IgD-negative memory B cell (primary cell): ENCODE measurements around the gene CLUH. TPM values are rescaled to one million over a fixed set of nuclear protein-coding genes. Genes with fewer than 3 reads are reported as not detected.
"Not testable (repeated sequence)": the region's sequence is repeated elsewhere in the genome, so short reads cannot be mapped to it uniquely, and the experiment has no call there.

Source experiments
- H3K27ac Mint-ChIP-seq, 3 donors: one replicate each; pipeline ENCODE4 v1.8.0; 2020 to 2022; ENCODE audit warnings: mild to moderate bottlenecking in 3 of 3, mixed read lengths in 3 of 3, moderate library complexity in 1 of 3
- H3K27me3 Mint-ChIP-seq: one replicate; pipeline ENCODE4 v1.8.0; 2021; ENCODE audit warnings: mixed read lengths
- H3K36me3 Mint-ChIP-seq: one replicate; pipeline ENCODE4 v1.8.0; 2020; ENCODE audit warnings: mild to moderate bottlenecking, mixed read lengths
- H3K4me1 Mint-ChIP-seq, 3 donors: one replicate each; pipeline ENCODE4 v1.8.0; 2020 to 2022; ENCODE audit warnings: mixed read lengths in 3 of 3, mild to moderate bottlenecking in 1 of 3
- H3K4me3 Mint-ChIP-seq, 4 donors: one replicate each; pipeline ENCODE4 v1.8.0; 2020 to 2022; ENCODE audit warnings: mild to moderate bottlenecking in 4 of 4, mixed read lengths in 4 of 4, moderate library complexity in 3 of 4
- H3K9me3 Mint-ChIP-seq, 3 donors: one replicate each; pipeline ENCODE4 v1.8.0; 2020 to 2021; ENCODE audit warnings: mixed read lengths in 3 of 3, mild to moderate bottlenecking in 1 of 3
- polyA plus RNA-seq: library from polyadenylated mRNA; unstranded; fragments of 300-500 nt; fragmentation: Illumina TruSeq; gene quantifications from one replicate; pipeline ENCODE4 v1.2.3, GENCODE V29; 2021

Gene CLUH
- polyA plus RNA-seq, 1 donor from 2014 or later = 19.7 TPM

DNA sequence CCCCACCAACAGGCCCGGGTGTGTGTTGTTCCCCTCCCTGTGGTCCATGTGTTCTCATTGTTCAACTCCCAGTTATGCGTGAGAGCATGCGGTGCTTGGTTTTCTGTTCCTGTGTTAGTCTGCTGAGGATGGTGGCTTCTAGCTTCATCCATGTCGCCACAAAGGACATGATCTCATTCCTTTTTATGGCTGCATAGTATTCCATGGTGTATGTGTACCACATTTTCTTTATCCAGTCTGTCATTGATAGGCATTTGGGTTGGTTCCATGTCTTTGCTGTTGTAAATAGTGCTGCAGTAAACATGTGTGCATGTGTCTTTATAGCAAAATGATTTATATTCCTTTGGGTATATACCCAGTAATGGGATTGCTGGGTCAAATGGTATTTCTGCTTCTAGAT, 51.2 kb downstream of the CLUH start:
- H3K9me3 Mint-ChIP-seq, H3K36me3 Mint-ChIP-seq, H3K27me3 Mint-ChIP-seq: not testable (repeated sequence)
- Mint-ChIP-seq H3K27ac (peak overlapping the region; percentile 19 to 67 (median 62)), H3K4me1 (peaks cover 12 to 31% (median 29%) of the 10 kb centered on the region in 3 donors), H3K4me3 (peak overlapping the region in 1 of 4 donors; percentile 39)

- H3K4me3 Mint-ChIP-seq, H3K27ac Mint-ChIP-seq, H3K27me3 Mint-ChIP-seq, H3K36me3 Mint-ChIP-seq, H3K9me3 Mint-ChIP-seq: not testable (repeated sequence)
- peaks cover 12 to 31% (median 29%) of the 10 kb centered on the region in 3 donors for H3K4me1 Mint-ChIP-seq
These were observed 52.2 kb downstream of the CLUH start for GRCh38 chr17:2659337-2659736.

DNA sequence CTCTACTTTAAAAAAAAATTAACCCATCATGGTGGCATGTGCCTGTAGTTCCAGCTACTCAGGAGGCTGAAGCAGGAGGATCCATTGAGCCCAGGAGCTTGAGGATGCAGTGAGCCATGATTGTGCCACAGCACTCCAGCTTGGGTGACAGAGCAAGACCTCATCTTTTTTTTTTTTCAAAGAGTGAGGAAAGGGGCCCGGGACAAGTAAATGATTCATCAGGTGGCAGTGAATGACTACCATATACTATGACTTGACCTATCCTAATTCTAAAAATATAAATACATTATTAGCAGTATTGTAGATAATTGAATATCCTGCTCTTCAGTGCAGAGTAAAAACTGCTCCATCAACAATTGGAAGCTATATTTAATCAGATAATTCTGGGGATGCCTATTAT, 55.3 kb downstream of the CLUH start:
- Mint-ChIP-seq H3K36me3 (peaks cover 12% of the 10 kb centered on the region), H3K9me3 (no peaks in the 10 kb centered on the region), H3K27me3 (no peaks in the 10 kb centered on the region), H3K27ac (no peak overlapping the region), H3K4me1 (peaks cover 12 to 30% (median 22%) of the 10 kb centered on the region in 3 donors), H3K4me3 (peak overlapping the region in 1 of 4 donors; percentile 12)

- H3K4me3 Mint-ChIP-seq = peak overlapping the region in 1 of 4 donors; percentile 63
- H3K4me1 Mint-ChIP-seq = peaks cover 8 to 25% (median 18%) of the 10 kb centered on the region in 3 donors
- H3K36me3 Mint-ChIP-seq = peaks cover 13% of the 10 kb centered on the region
These were observed 56.0 kb downstream of the CLUH start for GRCh38 chr17:2655546-2655945.

DNA sequence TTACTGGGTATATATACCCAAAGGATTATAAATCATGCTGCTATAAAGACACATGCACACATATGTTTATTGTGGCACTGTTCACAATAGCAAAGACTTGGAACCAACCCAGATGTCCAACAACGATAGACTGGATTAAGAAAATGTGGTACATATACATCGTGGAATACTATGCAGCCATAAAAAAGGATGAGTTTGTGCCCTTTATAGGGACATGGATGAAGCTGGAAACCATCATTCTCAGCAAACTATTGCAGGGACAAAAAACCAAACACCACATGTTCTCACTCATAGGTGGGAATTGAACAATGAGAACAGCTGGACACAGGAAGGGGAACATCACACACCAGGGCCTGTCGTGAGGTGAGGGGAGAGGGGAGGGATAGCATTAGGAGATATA, 58.7 kb downstream of the CLUH start:
- H3K27ac Mint-ChIP-seq, H3K4me3 Mint-ChIP-seq, H3K9me3 Mint-ChIP-seq, H3K27me3 Mint-ChIP-seq: not testable (repeated sequence)
- Mint-ChIP-seq H3K36me3 (peaks cover 12% of the 10 kb centered on the region), H3K4me1 (peaks cover 7 to 16% (median 15%) of the 10 kb centered on the region in 3 donors)

More at GRCh38 chr17:2655546-2655945, 56.0 kb downstream of the CLUH start:
- peak overlapping the region in 1 of 3 donors; percentile 85 for H3K27ac Mint-ChIP-seq
- H3K27me3 Mint-ChIP-seq = no peaks in the 10 kb centered on the region
- no peaks in the 10 kb centered on the region for H3K9me3 Mint-ChIP-seq

DNA sequence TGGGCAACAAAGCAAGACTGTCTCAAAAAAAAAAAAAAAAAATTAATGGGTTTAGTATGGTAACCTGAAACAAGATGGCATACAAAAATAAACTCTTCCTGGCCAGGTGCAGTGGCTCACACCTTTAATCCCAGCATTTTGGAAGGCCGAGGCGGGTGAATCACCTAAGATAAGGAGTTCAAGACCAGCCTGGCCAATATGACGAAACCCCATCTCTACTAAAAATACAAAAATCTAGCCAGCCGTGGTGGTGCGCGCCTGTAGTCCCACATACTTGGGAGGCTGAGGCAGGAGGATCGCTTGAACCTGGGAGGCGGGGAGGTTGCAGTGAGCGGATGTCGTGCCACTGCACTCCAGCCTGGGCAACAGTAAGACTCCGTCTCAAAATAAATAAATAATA, 62.4 kb downstream of the CLUH start:
- H3K36me3 Mint-ChIP-seq = peaks cover 12% of the 10 kb centered on the region
- H3K4me1 Mint-ChIP-seq = peaks cover 5 to 10% (median 10%) of the 10 kb centered on the region in 3 donors
- no peaks in the 10 kb centered on the region for H3K9me3 Mint-ChIP-seq
- H3K27me3 Mint-ChIP-seq = no peaks in the 10 kb centered on the region
- H3K27ac Mint-ChIP-seq = peak overlapping the region in 1 of 3 donors; percentile 59
- no peak overlapping the region for H3K4me3 Mint-ChIP-seq

DNA sequence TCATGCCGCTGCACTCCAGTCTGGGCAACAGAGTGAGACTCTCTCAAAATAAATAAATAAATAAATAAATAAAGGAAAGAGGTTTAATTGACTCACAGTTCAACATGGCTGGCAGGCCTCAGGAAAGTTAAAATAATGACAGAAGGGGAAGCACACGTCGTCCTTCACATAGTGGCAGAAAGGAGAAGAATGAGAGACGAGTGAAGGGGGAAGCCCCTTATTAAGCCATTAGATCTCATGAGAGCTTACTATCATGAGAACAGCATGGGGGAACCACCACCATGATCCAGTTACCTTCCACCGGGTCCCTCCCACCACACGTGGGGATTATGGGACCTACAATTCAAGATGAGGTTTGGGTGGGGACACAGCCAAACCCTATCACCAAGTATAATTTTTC, 63.6 kb downstream of the CLUH start:
- no peaks in the 10 kb centered on the region for H3K9me3 Mint-ChIP-seq
- peaks cover 5 to 10% (median 10%) of the 10 kb centered on the region in 3 donors for H3K4me1 Mint-ChIP-seq
- H3K36me3 Mint-ChIP-seq = peaks cover 12% of the 10 kb centered on the region
- peak overlapping the region in 1 of 3 donors; percentile 80 for H3K27ac Mint-ChIP-seq
- no peaks in the 10 kb centered on the region for H3K27me3 Mint-ChIP-seq
- no peak overlapping the region for H3K4me3 Mint-ChIP-seq

GRCh38 chr17:2644971-2645370, 66.6 kb downstream of the CLUH start:
- H3K9me3 Mint-ChIP-seq = no peaks in the 10 kb centered on the region

More at GRCh38 chr17:2644971-2645370, 66.6 kb downstream of the CLUH start:
- peaks cover 2% of the 10 kb centered on the region for H3K36me3 Mint-ChIP-seq
- peaks cover 7 to 8% (median 7%) of the 10 kb centered on the region in 3 donors for H3K4me1 Mint-ChIP-seq
- H3K27ac Mint-ChIP-seq = no peak overlapping the region
- H3K4me3 Mint-ChIP-seq = no peak overlapping the region
- H3K27me3 Mint-ChIP-seq = no peaks in the 10 kb centered on the region

Other genes with a start within 250 kb of the CLUH start
- 29.6 TPM for gene METTL16, start 199.9 kb downstream of the CLUH start, polyA plus RNA-seq
- gene PAFAH1B1, start 118.1 kb downstream of the CLUH start, polyA plus RNA-seq = 17.8 TPM
- not detected for gene CCDC92B, start 37.9 kb upstream of the CLUH start, polyA plus RNA-seq
- gene RAP1GAP2, start 84.7 kb upstream of the CLUH start, polyA plus RNA-seq = 3.9 TPM